ENCODE data around the gene MAPKBP1. TPM values are rescaled to one million over a fixed set of nuclear protein-coding genes. Genes with fewer than 3 reads are reported as not detected.

MAPKBP1 gene
- total and polyA plus RNA-seq, 2 of the 8 experiments (the other 6 are each of a cell fraction or from before 2014, with no cell fraction given) = 4.3 to 11.3 TPM

DNA sequence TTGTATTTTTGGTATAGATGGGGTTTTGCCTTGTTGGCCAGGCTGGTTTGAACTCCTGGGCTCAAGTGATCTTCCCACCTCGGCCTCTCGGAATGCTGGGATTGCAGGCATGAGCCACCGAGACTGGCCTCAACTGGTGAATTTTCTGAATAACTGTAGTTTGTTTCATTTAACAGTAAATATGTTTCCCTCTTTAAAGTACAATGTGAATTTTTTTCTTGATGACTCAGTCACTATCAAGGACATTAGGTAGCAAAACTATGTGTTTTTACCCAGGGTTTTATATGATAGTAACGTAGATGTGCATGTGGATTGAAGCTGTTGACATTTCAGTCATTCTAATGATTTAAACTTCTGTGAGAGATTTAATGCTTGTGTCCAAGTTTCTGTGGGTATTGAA lies 40.2 kb upstream of the MAPKBP1 start:
- Histone ChIP-seq H3K79me1 (ENCODE audit: low read depth, low read length) (no peaks in the 10 kb centered on the region), H2BK120ac (replicated peaks; ENCODE audit: low read depth, low read length) (no peak overlapping the region), H3K14ac (ENCODE audit: insufficient read length) (no peak overlapping the region), H2BK12ac (ENCODE audit: low read depth, low read length) (no peak overlapping the region), H3K4me1 (replicated peaks in 1 of 4; ENCODE audit: control insufficient read depth in 3 of 4, insufficient read depth in 4 of 4, low read length in 3 of 4) (no peaks in the 10 kb centered on the region), H3K27me3 (replicated peaks in 1 of 4; ENCODE audit: control insufficient read depth in 3 of 4, extremely low read depth in 1 of 4, insufficient read depth in 3 of 4, low read length in 3 of 4) (no peaks in the 10 kb centered on the region), H3K27ac (ENCODE audit: low read depth, low read length) (no peak overlapping the region), H3K4ac (replicated peaks; ENCODE audit: insufficient read length, low read depth, low read length) (no peak overlapping the region), H3K23me2 (ENCODE audit: low read depth, low read length) (no peaks in the 10 kb centered on the region), H4K8ac (ENCODE audit: extremely low read depth, insufficient read depth, low read length) (no peak overlapping the region), H3K56ac (replicated peaks; ENCODE audit: insufficient read length, low read depth, low read length) (no peak overlapping the region), H4K91ac (replicated peaks; ENCODE audit: insufficient read length, low read length) (no peak overlapping the region), H3K4me3 (ENCODE audit: extremely low read depth in 1 of 4, insufficient read depth in 2 of 4, low read depth in 3 of 4, low read length in 4 of 4) (no peak overlapping the region), H2AK5ac (ENCODE audit: low read depth, low read length) (no peak overlapping the region), H4K5ac (ENCODE audit: insufficient read length, low read depth, low read length) (no peak overlapping the region), H2BK15ac (ENCODE audit: low read length) (no peak overlapping the region), H3K18ac (ENCODE audit: extremely low read depth, low read length) (no peak overlapping the region), H4K20me1 (replicated peaks in 1 of 2; ENCODE audit: control insufficient read depth in 1 of 2, insufficient read depth in 2 of 2, low read length in 2 of 2) (peaks cover 0 to 2% of the 10 kb centered on the region in 2 experiments), H3K9me3 (ENCODE audit: insufficient read depth in 2 of 2, low read depth in 1 of 2, low read length in 1 of 2) (no peaks in the 10 kb centered on the region), H3K9ac (replicated peaks in 1 of 4; ENCODE audit: extremely low read depth in 1 of 4, low read depth in 3 of 4, low read length in 3 of 4) (no peak overlapping the region), H3K36me3 (ENCODE audit: control insufficient read depth in 2 of 4, insufficient read depth in 4 of 4, low read length in 3 of 4) (peaks cover 9 to 33% (median 20%) of the 10 kb centered on the region in 4 experiments; a peak in 7 of 8 replicates), H3K4me2 (ENCODE audit: insufficient read depth in 1 of 2, low read depth in 2 of 2, low read length in 2 of 2) (no peak overlapping the region), H2AFZ (ENCODE audit: low read length) (no peak overlapping the region), H2BK5ac (ENCODE audit: low read depth, low read length) (no peak overlapping the region), H2BK20ac (ENCODE audit: low read length) (no peak overlapping the region), H3K79me2 (ENCODE audit: control insufficient read depth in 1 of 2, insufficient read depth in 2 of 2, low read length in 2 of 2) (no peaks in the 10 kb centered on the region), H3K23ac (ENCODE audit: insufficient read length) (no peak overlapping the region)
- TF ChIP-seq CHD2 (IDR thresholded peaks at IDR 0.05; ENCODE audit: low read length) (no peak), CTBP2 (IDR thresholded peaks at IDR 0.05; ENCODE audit: borderline replicate concordance, insufficient read depth, insufficient read length, low read length) (no peak), RFX5 (IDR thresholded peaks at IDR 0.05; ENCODE audit: borderline replicate concordance, low read depth, low read length) (no peak), CBX8 (IDR thresholded peaks at IDR 0.05; ENCODE audit: borderline replicate concordance, low read depth, low read length) (no peak), TBP (IDR thresholded peaks at IDR 0.05; ENCODE audit: low read depth, low read length) (no peak)
- ChIA-PET POLR2A (ENCODE audit: partially characterized antibody) (no interaction called here), CTCF (ENCODE audit: partially characterized antibody) (no interaction called here)
- 97% methylated on average over 4 of the region's 4 CpGs; no CpG with 5 or more reads in 1 of the 2 experiments for WGBS, 2 experiments (ENCODE audit: extremely low coverage in 1 of 2, insufficient coverage in 1 of 2, insufficient read length in 1 of 2, insufficient replicate concordance in 2 of 2, low coverage in 1 of 2, low lambda C conversion rate in 2 of 2, missing lambda C conversion rate in 1 of 2)
- DNase-seq (ENCODE audit: low read depth in 1 of 2, low spot score in 2 of 2) (no peak), FAIRE-seq (no peak)

All from H1 (cell line).